HFFc6 (cell line): ENCODE measurements around the gene TUBB4B. TPM values are rescaled to one million over a fixed set of nuclear protein-coding genes. Genes with fewer than 3 reads are reported as not detected.

Experiments used
- DNase-seq: peaks from one replicate; pipeline ENCODE4 v3.0.0-alpha.2; 2018
- H3K27ac Mint-ChIP-seq: 2 replicates; pipeline ENCODE4 v1.8.0; 2020; ENCODE audit warnings: mild to moderate bottlenecking, mixed read lengths
- H3K27me3 Mint-ChIP-seq: 2 replicates; pipeline ENCODE4 v1.8.0; 2021; ENCODE audit warnings: mild to moderate bottlenecking, moderate library complexity, mixed read lengths; ENCODE audit not compliant: insufficient read depth
- H3K36me3 Mint-ChIP-seq: 2 replicates; pipeline ENCODE4 v1.8.0; 2021; ENCODE audit warnings: low read depth, mixed read lengths
- H3K4me1 Mint-ChIP-seq: 2 replicates; pipeline ENCODE4 v1.8.0; 2020; ENCODE audit warnings: low read depth, mixed read lengths
- H3K4me3 Mint-ChIP-seq: 2 replicates; pipeline ENCODE4 v1.8.0; 2020; ENCODE audit warnings: mild to moderate bottlenecking, moderate library complexity, mixed read lengths
- H3K9me3 Mint-ChIP-seq: 2 replicates; pipeline ENCODE4 v1.8.0; 2020; ENCODE audit warnings: mild to moderate bottlenecking, mixed read lengths
- total RNA-seq, 6 experiments: library from RNA; stranded (reverse); fragmentation: NEBNext Ultra II Directional; extraction: Animal tissue kit (Norgen Biotek cat#: 25700); gene quantifications; 2 replicates in 1 of 6; 3 replicates in 5 of 6; pipeline ENCODE4 v1.2.3, GENCODE V29; 2021
- TF ChIP-seq, protein P1 (sequence below): fragments of 200-600 bp; sonication (generic); IDR thresholded peaks from 2 replicates; pipeline ENCODE4 v1.5.0; 2021; ENCODE audit warnings: antibody characterized with exemption, mild to moderate bottlenecking

TUBB4B gene
- total RNA-seq, 6 experiments from 2014 or later: 415 to 760 (median 681) TPM

DNA sequence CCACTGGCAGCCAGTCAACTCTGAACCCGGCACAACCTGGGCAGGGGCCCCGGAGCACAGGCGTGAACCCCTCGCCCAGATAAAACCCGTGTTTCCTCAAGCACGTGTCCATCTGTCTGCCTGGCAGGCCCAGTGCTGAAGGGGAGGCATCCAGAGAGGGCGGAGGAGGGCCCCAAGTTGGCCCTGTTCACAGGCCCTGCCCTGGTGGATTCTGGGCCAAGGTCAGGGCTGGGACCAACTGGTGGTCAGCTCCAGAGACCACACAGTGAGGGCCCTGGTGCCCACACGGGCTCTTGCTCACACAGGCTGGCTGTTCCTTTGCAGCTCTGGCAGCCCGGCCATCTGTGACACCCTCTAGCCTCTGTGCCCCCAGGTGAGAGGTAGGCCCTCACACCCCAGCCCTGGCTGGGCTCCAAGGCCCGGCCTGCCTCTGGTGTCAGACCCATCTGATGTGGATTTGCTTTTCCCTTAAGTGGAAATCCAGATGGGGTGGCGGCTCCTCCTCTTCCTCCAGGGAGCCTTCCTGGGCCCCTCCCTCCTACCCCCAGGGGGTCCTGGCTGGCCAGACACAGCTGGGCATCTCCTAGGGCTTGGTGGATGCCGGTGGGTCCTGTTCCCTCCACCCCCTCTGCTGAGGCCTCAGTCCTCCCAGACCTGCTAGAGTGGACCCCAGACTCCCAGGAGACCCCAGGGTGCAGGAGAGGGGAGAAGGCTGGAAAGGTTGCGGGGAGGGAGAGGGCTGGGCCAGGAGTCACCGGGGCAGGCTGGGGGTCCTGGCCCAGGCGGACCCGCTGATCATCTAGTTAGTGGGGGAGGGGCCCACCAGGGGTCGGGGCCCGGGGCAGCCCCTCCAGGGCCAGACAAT is 9.5 kb downstream of the TUBB4B start:
- TF ChIP-seq, protein P1, sequence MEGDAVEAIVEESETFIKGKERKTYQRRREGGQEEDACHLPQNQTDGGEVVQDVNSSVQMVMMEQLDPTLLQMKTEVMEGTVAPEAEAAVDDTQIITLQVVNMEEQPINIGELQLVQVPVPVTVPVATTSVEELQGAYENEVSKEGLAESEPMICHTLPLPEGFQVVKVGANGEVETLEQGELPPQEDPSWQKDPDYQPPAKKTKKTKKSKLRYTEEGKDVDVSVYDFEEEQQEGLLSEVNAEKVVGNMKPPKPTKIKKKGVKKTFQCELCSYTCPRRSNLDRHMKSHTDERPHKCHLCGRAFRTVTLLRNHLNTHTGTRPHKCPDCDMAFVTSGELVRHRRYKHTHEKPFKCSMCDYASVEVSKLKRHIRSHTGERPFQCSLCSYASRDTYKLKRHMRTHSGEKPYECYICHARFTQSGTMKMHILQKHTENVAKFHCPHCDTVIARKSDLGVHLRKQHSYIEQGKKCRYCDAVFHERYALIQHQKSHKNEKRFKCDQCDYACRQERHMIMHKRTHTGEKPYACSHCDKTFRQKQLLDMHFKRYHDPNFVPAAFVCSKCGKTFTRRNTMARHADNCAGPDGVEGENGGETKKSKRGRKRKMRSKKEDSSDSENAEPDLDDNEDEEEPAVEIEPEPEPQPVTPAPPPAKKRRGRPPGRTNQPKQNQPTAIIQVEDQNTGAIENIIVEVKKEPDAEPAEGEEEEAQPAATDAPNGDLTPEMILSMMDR: no peak
- Mint-ChIP-seq H3K4me1 (peaks cover 8% of the 10 kb centered on the region), H3K27ac (no peak overlapping the region), H3K36me3 (no peaks in the 10 kb centered on the region), H3K9me3 (no peaks in the 10 kb centered on the region), H3K27me3 (peaks cover 3% of the 10 kb centered on the region), H3K4me3 (no peak overlapping the region)
- no peak for DNase-seq

DNA sequence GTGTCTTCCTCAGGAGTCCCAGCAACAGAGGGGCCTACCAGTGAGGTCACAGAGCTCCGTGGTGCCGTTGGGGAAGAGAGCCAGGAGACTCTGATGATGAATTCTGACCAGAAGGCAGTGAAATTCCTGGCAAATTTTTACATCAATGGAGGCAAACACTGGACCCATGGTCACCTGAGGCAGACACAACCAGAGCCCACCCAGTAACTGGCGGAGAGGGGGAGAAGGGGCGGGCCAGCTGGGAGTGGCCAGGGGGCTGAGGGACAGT is 10.0 kb downstream of the TUBB4B start, which contains the start of gene STPG3:
Gene STPG3, plus strand, starts transcription at position 93 of the 268 bp plus-strand sequence. Its CDS starts 1 bp downstream, at position 94.
- Mint-ChIP-seq H3K27ac (no peak within 1 kb of the TSS), H3K4me1 (peaks cover 8% of the 10 kb centered on the region), H3K27me3 (peaks cover 3% of the 10 kb centered on the region), H3K4me3 (no peak within 1 kb of the TSS), H3K9me3 (no peaks in the 10 kb centered on the region), H3K36me3 (no peaks in the 10 kb centered on the region)
- no peak for DNase-seq
- TF ChIP-seq, protein P1: no peak

DNA sequence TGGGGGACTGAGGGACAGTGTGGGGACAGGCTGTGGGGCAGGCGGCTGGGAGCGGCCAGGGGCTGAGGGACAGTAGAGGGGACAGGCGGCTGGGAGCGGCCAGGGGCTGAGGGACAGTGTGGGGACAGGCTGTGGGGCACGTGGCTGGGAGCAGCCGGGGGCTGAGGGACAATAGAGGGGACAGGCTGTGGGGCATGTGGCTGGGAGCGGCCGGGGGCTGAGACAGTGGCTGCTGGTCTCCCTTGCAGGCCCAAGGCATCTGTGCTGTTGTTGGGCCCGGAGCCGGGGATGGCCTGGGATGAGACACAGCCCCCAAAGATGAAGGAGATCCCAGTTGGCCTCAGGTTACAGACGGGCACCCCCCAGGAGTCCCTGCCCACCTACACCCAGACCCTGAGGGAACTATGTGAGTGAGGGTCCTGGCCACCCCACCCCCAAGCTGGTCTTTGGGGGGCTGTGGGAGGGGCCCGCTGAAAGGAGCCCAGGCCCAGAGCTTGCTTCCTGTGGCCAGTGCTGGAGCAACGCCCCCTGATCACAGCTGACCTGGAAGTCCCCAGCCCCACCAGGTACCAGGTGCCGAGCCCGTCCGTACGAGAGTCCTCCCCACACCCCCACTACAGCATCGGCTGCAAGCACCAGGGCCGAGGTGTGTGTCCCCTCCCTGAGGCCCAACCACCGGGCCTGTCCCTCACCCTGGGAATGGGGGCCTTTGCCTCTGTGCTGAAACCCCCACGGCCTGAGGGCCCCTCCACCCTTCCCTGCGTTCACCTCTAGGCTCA is 10.6 kb downstream of the TUBB4B start:
- Mint-ChIP-seq H3K27me3 (peaks cover 3% of the 10 kb centered on the region), H3K9me3 (no peaks in the 10 kb centered on the region), H3K27ac (no peak overlapping the region), H3K4me1 (peaks cover 13% of the 10 kb centered on the region), H3K4me3 (no peak overlapping the region), H3K36me3 (no peaks in the 10 kb centered on the region)
- TF ChIP-seq, protein P1: no peak
- DNase-seq: no peak

DNA sequence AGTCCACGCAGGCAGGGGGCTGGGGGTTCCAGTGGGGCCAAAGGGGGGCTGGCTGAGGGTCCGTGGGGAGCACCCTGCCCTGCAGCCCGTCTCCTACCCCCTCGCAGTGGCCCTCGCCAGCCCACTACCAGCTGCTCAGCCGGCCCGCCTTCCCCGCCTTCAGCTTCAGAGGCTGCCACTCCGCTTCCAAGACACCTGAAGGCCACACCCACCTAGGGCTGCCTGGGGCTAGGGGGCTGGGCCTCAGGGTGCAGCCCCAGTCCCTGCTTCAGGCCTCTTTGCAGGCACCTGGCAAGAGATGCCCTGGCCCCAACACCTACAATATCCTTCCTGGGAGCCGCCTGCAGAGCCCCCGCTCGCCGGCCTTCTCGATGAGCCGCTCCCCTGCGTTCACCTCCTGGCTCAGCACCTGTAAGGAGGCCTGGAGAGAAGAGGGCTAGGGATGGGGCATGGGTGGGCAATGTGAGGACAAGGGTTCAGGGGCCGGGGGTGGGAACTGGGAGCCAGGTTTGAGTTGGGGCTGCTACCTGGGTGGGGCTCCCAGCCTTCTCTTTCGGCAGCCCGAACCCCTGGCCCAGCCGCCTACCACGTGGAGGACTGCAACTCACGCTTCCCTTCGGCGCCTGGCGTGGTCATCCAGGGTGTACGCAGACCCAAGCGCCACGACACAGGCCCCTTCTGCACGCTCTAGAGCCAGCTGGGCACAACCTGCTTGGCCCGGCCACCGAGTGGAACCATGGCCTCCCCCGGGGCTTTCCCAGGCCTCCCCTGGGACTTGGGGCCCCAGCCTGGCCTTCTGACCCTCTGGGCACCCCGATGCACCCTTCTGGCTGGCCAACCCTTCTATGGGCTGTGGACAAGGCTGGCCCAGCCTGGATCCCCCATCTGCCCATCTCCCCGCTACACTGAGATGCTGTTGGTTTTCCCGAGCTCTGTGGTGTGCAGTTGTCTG is 11.7 kb downstream of the TUBB4B start:
- Mint-ChIP-seq H3K9me3 (no peaks in the 10 kb centered on the region), H3K36me3 (no peaks in the 10 kb centered on the region), H3K27ac (no peak overlapping the region), H3K27me3 (no peaks in the 10 kb centered on the region; the same call in 1 of the 2 replicates), H3K4me1 (peaks cover 13% of the 10 kb centered on the region), H3K4me3 (no peak overlapping the region)
- no peak for DNase-seq
- TF ChIP-seq, protein P1: no peak
